SK-N-SH (cell line): Measurements from ENCODE around the gene CHST11. TPM values are rescaled to one million over a fixed set of nuclear protein-coding genes. Genes with fewer than 3 reads are reported as not detected.
A peak's percentile ranks its signal among the peaks of the same experiment; 100 is the strongest.

ENCODE experiments used
- CTCF ChIA-PET: fragments of 300-600, 350-600 bp; formaldehyde crosslinking; extraction: SDS; loops from one replicate; lab custom pipeline; 2021; lab: Yijun Ruan, JAX
- POLR2A ChIA-PET: fragments of 350-600 bp; sonication (Branson Sonifier 250); formaldehyde crosslinking; extraction: SDS; loops from one replicate; lab custom pipeline; 2020; ENCODE audit warnings: antibody characterized with exemption, inconsistent platforms; lab: Yijun Ruan, JAX
- DNase-seq: peaks from one replicate; pipeline ENCODE4 v3.0.0; 2012
- H2AFZ ChIP-seq: fragments of 200-600 bp; sonication (generic); 2 replicates; pipeline ENCODE4 v1.8.1; 2016; ENCODE audit warnings: antibody characterized with exemption, mild to moderate bottlenecking, low read depth
- H3F3A ChIP-seq: fragments of 200-600 bp; sonication (generic); replicated peaks from 2 replicates; pipeline ENCODE3; 2016; ENCODE audit warnings: antibody characterized with exemption, mild to moderate bottlenecking; ENCODE audit not compliant: insufficient read depth
- H3K27ac ChIP-seq, 2 experiments: fragments of 200-500 bp in 1 of 2; fragments of 200-600 bp in 1 of 2; sonication (Bioruptor generic) in 1 of 2; sonication (generic), shearing (Covaris generic) in 1 of 2; 2 replicates each; pipeline versions ENCODE4 v1.5.1 to v1.6.1; 2014 to 2016; ENCODE audit warnings: low read depth in 2 of 2, inconsistent platforms in 1 of 2, low read length in 1 of 2, mild to moderate bottlenecking in 1 of 2, mixed read lengths in 1 of 2
- H3K27me3 ChIP-seq: fragments of 200-600 bp; sonication (generic), shearing (Covaris generic); 2 replicates; pipeline ENCODE4 v1.6.1; 2016; ENCODE audit warnings: mixed run types; ENCODE audit not compliant: insufficient read depth
- H3K36me3 ChIP-seq, 2 experiments: fragments of 200-500 bp in 1 of 2; fragments of 200-600 bp in 1 of 2; sonication (Bioruptor generic) in 1 of 2; sonication (generic) in 1 of 2; replicated peaks in 1 of 2; 2 replicates each; pipeline versions ENCODE3 to v1.5.1; 2014 to 2016; ENCODE audit warnings: low read length in 1 of 2, mild to moderate bottlenecking in 1 of 2; ENCODE audit not compliant: insufficient read depth in 2 of 2, control insufficient read depth in 1 of 2
- H3K4me1 ChIP-seq, 2 experiments: fragments of 200-500 bp in 1 of 2; fragments of 200-600 bp in 1 of 2; sonication (Bioruptor generic) in 1 of 2; sonication (generic), shearing (Covaris generic) in 1 of 2; 2 replicates each; pipeline versions ENCODE4 v1.5.1 to v1.6.1; 2014 to 2016; ENCODE audit warnings: low read depth in 1 of 2, low read length in 1 of 2, mixed run types in 1 of 2; ENCODE audit not compliant: insufficient read depth in 2 of 2, control insufficient read depth in 1 of 2
- H3K4me2 ChIP-seq: fragments of 200-600 bp; sonication (generic), shearing (Covaris generic); 2 replicates; pipeline ENCODE4 v1.6.1; 2017; ENCODE audit warnings: mixed run types
- H3K4me3 ChIP-seq, 2 experiments: fragments of 200-500 bp in 1 of 2; fragments of 200-600 bp in 1 of 2; sonication (Bioruptor generic) in 1 of 2; sonication (generic), shearing (Covaris generic) in 1 of 2; 2 replicates each; pipeline versions ENCODE4 v1.5.1 to v1.8.1; 2014 to 2016; ENCODE audit warnings: low read depth in 2 of 2, inconsistent platforms in 1 of 2, low read length in 1 of 2, mild to moderate bottlenecking in 1 of 2, mixed read lengths in 1 of 2, moderate library complexity in 1 of 2
- H3K79me2 ChIP-seq: fragments of 200-600 bp; sonication (generic); 2 replicates; pipeline ENCODE4 v1.8.1; 2017; ENCODE audit warnings: mild to moderate bottlenecking; ENCODE audit not compliant: insufficient read depth
- H3K9ac ChIP-seq: fragments of 200-600 bp; sonication (generic); 2 replicates; pipeline ENCODE4 v1.6.1; 2017; ENCODE audit warnings: mixed run types
- H3K9me2 ChIP-seq: fragments of 200-600 bp; sonication (generic); 2 replicates; pipeline ENCODE4 v1.6.1; 2017; ENCODE audit warnings: mixed run types
- H3K9me3 ChIP-seq: fragments of 200-600 bp; sonication (generic); 2 replicates; pipeline ENCODE4 v1.6.1; 2017; ENCODE audit warnings: mixed run types, mild to moderate bottlenecking, moderate library complexity
- H4K20me1 ChIP-seq: fragments of 200-600 bp; sonication (generic); 2 replicates; pipeline ENCODE4 v1.6.1; 2017; ENCODE audit warnings: mild to moderate bottlenecking, mixed run types; ENCODE audit not compliant: insufficient read depth
- CHD2 ChIP-seq: fragments of 150-350 bp; IDR thresholded peaks from 2 replicates; pipeline ENCODE4 v1.6.1; 2018; ENCODE audit warnings: low read length; ENCODE audit not compliant: partially characterized antibody
- ELF1 ChIP-seq: IDR thresholded peaks from 2 replicates; pipeline ENCODE4 v1.4.0; 2012
- EP300 ChIP-seq, 2 experiments: IDR thresholded peaks; 2 replicates each; pipeline versions ENCODE4 v1.4.0 to v1.6.1; 2012; ENCODE audit warnings: borderline replicate concordance in 1 of 2, low read depth in 1 of 2, low read length in 1 of 2
- EZH2phosphoT487 ChIP-seq: fragments of 200-600 bp; sonication (generic); IDR thresholded peaks from 2 replicates; pipeline ENCODE4 v1.6.1; 2017; ENCODE audit warnings: low read depth, mixed run types, mild to moderate bottlenecking, antibody characterized with exemption, moderate library complexity, borderline replicate concordance
- GABPA ChIP-seq: IDR thresholded peaks from 2 replicates; pipeline ENCODE4 v1.4.0; 2012; ENCODE audit warnings: low read depth, mild to moderate bottlenecking
- JUND ChIP-seq: IDR thresholded peaks from 2 replicates; pipeline ENCODE4 v1.4.0; 2012
- MAX ChIP-seq: IDR thresholded peaks from 2 replicates; pipeline ENCODE4 v1.4.0; 2012; ENCODE audit warnings: low read depth
- MEF2A ChIP-seq: IDR thresholded peaks from 2 replicates; pipeline ENCODE4 v1.4.0; 2012; ENCODE audit warnings: low read depth, borderline replicate concordance
- PBX3 ChIP-seq: IDR thresholded peaks from 2 replicates; pipeline ENCODE4; 2012
- POLR2AphosphoS5 ChIP-seq: IDR thresholded peaks from 2 replicates; pipeline ENCODE4 v1.6.1; 2012; ENCODE audit warnings: low read depth, low read length
- RAD21 ChIP-seq: IDR thresholded peaks from 2 replicates; pipeline ENCODE4 v1.6.1; 2012; ENCODE audit warnings: mild to moderate bottlenecking, low read length
- RCOR1 ChIP-seq: fragments of 150-350 bp; IDR thresholded peaks from 2 replicates; pipeline ENCODE4 v1.6.1; 2017; ENCODE audit warnings: antibody characterized with exemption, low read length
- RXRA ChIP-seq: IDR thresholded peaks from 2 replicates; pipeline ENCODE4 v1.4.0; 2012; ENCODE audit warnings: low read depth, mild to moderate bottlenecking, borderline replicate concordance
- SIN3A ChIP-seq: IDR thresholded peaks from 2 replicates; pipeline ENCODE4 v1.6.1; 2012; ENCODE audit warnings: low read depth, mild to moderate bottlenecking, low read length, moderate library complexity, borderline replicate concordance
- SMC3 ChIP-seq: IDR thresholded peaks from 2 replicates; pipeline ENCODE4 v1.6.1; 2012; ENCODE audit warnings: low read depth, low read length, improper control_type of control experiment
- TAF1 ChIP-seq: IDR thresholded peaks from 2 replicates; pipeline ENCODE4 v1.6.1; 2012; ENCODE audit warnings: low read depth, mild to moderate bottlenecking, low read length, moderate library complexity, borderline replicate concordance
- TEAD4 ChIP-seq: IDR thresholded peaks from 2 replicates; pipeline ENCODE4 v1.4.0; 2012; ENCODE audit warnings: mild to moderate bottlenecking, borderline replicate concordance; ENCODE audit not compliant: insufficient read depth
- ZBTB33 ChIP-seq: IDR thresholded peaks from 2 replicates; pipeline ENCODE4 v1.4.0; 2012; ENCODE audit warnings: low read depth, borderline replicate concordance
- WGBS: methylation state at CpG from one replicate; pipeline ENCODE4 v1.1.6; 2017; ENCODE audit warnings: low lambda C conversion rate; 5-methylcytosine and 5-hydroxymethylcytosine counted together
- polyA plus RNA-seq, 3 experiments: library from polyadenylated mRNA; depleted of rRNA; stranded (reverse); fragments of >200 nt; gene quantifications; 2 replicates each; pipeline ENCODE4 v1.2.3, GENCODE V29; 2012

CHST11 gene
- polyA plus RNA-seq, 1 of the 3 experiments (the other 2 are of a cell fraction), result 18.6 TPM

- H4K20me1 ChIP-seq, result no peaks in the 10 kb centered on the region
- no peaks in the 10 kb centered on the region for H3K36me3 ChIP-seq
- no peak for DNase-seq
- no peaks in the 10 kb centered on the region for H3K79me2 ChIP-seq
- TF ChIP-seq MAX (no peak), TAF1 (no peak), EP300 (IDR thresholded peaks at IDR 0.05; ENCODE audit: borderline replicate concordance in 1 of 2, low read depth in 1 of 2, low read length in 1 of 2) (no peak), RAD21 (no peak), RCOR1 (no peak)
- 98% methylated on average over 6 of the region's 6 CpGs for WGBS
- H3K9me3 ChIP-seq, result no peaks in the 10 kb centered on the region
- no peaks in the 10 kb centered on the region for H3K27me3 ChIP-seq
- ChIA-PET POLR2A (no interaction called here), CTCF (interaction anchor here (1.3 kb wide), 1 partner anchor 18 kb away, joined by 4 read pairs; no protein-coding TSS in a partner anchor)
- peaks cover 12 to 23% of the 10 kb centered on the region in 2 experiments; a peak in 3 of 4 replicates for H3K4me1 ChIP-seq
- no peaks in the 10 kb centered on the region for H3K9me2 ChIP-seq
- H3K9ac ChIP-seq, result no peak overlapping the region
- H2AFZ ChIP-seq, result no peak overlapping the region
- H3K27ac ChIP-seq, result no peak overlapping the region
- H3K4me3 ChIP-seq, result no peak overlapping the region
- H3K4me2 ChIP-seq, result no peak overlapping the region
- H3F3A ChIP-seq, result peaks cover 20% of the 10 kb centered on the region
These were observed 145.7 kb downstream of the CHST11 start for GRCh38 chr12:104602406-104602805.

GRCh38 chr12:104602896-104603295 lies 146.1 kb downstream of the CHST11 start:
- no peak overlapping the region for H3K4me3 ChIP-seq
- no peaks in the 10 kb centered on the region for H3K9me2 ChIP-seq
- peaks cover 20% of the 10 kb centered on the region for H3F3A ChIP-seq
- no peaks in the 10 kb centered on the region for H3K9me3 ChIP-seq
- H3K79me2 ChIP-seq, result no peaks in the 10 kb centered on the region
- H3K9ac ChIP-seq, result no peak overlapping the region
- DNase-seq, result no peak
- H3K4me2 ChIP-seq, result no peak overlapping the region
- no peaks in the 10 kb centered on the region for H4K20me1 ChIP-seq
- no peak for TF ChIP-seq RAD21
- TF ChIP-seq ELF1, result no peak
- no peak for TF ChIP-seq EZH2phosphoT487
- TF ChIP-seq JUND, result no peak
- no peak for TF ChIP-seq MEF2A
- TF ChIP-seq RCOR1, result no peak
- no peak for TF ChIP-seq RXRA
- no peak for TF ChIP-seq CHD2
- no peak for TF ChIP-seq TEAD4
- no peak for TF ChIP-seq MAX
- TF ChIP-seq EP300 (IDR thresholded peaks at IDR 0.05; ENCODE audit: borderline replicate concordance in 1 of 2, low read depth in 1 of 2, low read length in 1 of 2), result no peak
- no peak overlapping the region for H2AFZ ChIP-seq
- CTCF ChIA-PET, result no interaction called here
- H3K4me1 ChIP-seq, result peaks cover 12 to 23% of the 10 kb centered on the region in 2 experiments; a peak in 3 of 4 replicates
- H3K27ac ChIP-seq, result peak overlapping the region in 1 of 2 experiments; percentile 93; a peak in 2 of 4 replicates
- H3K36me3 ChIP-seq, result no peaks in the 10 kb centered on the region
- no peaks in the 10 kb centered on the region for H3K27me3 ChIP-seq
- WGBS, result 72% methylated on average over 2 of the region's 2 CpGs
- POLR2A ChIA-PET, result no interaction called here

- Histone ChIP-seq H2AFZ (0 out of 2 replicates have a peak overlapping the region, but pooled peaks have one; percentile 66), H3K4me2 (peak overlapping the region; percentile 74), H3K4me1 (peaks cover 12 to 23% of the 10 kb centered on the region in 2 experiments; a peak in 3 of 4 replicates), H3F3A (peaks cover 20% of the 10 kb centered on the region), H3K36me3 (no peaks in the 10 kb centered on the region), H3K4me3 (no peak overlapping the region), H3K27ac (peak overlapping the region; percentile 67 to 93), H3K79me2 (no peaks in the 10 kb centered on the region), H3K27me3 (no peaks in the 10 kb centered on the region), H3K9me2 (no peaks in the 10 kb centered on the region), H4K20me1 (no peaks in the 10 kb centered on the region), H3K9ac (peak overlapping the region; percentile 38; the same call in 1 of the 2 replicates), H3K9me3 (no peaks in the 10 kb centered on the region)
- ChIA-PET POLR2A (no interaction called here), CTCF (no interaction called here)
- DNase-seq, result no peak
- WGBS, result 67% methylated on average over 1 of the region's 1 CpG
- TF ChIP-seq PBX3 (peak; percentile 75), SIN3A (0 out of 2 replicates have a peak, but pooled peaks have one; percentile 25), POLR2AphosphoS5 (no peak), SMC3 (no peak), TEAD4 (0 out of 2 replicates have a peak, but pooled peaks have one; percentile 41), EP300 (IDR thresholded peaks at IDR 0.05; ENCODE audit: borderline replicate concordance in 1 of 2, low read depth in 1 of 2, low read length in 1 of 2) (peak in 1 of 2 experiments; percentile 55; a peak in 2 of 4 replicates), ZBTB33 (0 out of 2 replicates have a peak, but pooled peaks have one; percentile 3), MAX (no peak), GABPA (no peak), RXRA (peak; percentile 64; the same call in 1 of the 2 replicates)
These were observed 146.8 kb downstream of the CHST11 start for GRCh38 chr12:104603545-104603973.
